Purkinje cell (primary cell): Measurements from ENCODE around the gene ACSL5. TPM values are rescaled to one million over a fixed set of nuclear protein-coding genes. Genes with fewer than 3 reads are reported as not detected.

Experiments used
- polyA plus RNA-seq: library from polyadenylated mRNA; unstranded; fragments of >200 nt; fragmentation: Nextera tagmentation; gene quantifications from 2 replicates; pipeline ENCODE4 v1.2.1, GENCODE V29; 2014

ACSL5 gene, protein sequence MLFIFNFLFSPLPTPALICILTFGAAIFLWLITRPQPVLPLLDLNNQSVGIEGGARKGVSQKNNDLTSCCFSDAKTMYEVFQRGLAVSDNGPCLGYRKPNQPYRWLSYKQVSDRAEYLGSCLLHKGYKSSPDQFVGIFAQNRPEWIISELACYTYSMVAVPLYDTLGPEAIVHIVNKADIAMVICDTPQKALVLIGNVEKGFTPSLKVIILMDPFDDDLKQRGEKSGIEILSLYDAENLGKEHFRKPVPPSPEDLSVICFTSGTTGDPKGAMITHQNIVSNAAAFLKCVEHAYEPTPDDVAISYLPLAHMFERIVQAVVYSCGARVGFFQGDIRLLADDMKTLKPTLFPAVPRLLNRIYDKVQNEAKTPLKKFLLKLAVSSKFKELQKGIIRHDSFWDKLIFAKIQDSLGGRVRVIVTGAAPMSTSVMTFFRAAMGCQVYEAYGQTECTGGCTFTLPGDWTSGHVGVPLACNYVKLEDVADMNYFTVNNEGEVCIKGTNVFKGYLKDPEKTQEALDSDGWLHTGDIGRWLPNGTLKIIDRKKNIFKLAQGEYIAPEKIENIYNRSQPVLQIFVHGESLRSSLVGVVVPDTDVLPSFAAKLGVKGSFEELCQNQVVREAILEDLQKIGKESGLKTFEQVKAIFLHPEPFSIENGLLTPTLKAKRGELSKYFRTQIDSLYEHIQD
- 0.27 TPM in 1 of 2 replicates, not detected in the other for polyA plus RNA-seq

DNA sequence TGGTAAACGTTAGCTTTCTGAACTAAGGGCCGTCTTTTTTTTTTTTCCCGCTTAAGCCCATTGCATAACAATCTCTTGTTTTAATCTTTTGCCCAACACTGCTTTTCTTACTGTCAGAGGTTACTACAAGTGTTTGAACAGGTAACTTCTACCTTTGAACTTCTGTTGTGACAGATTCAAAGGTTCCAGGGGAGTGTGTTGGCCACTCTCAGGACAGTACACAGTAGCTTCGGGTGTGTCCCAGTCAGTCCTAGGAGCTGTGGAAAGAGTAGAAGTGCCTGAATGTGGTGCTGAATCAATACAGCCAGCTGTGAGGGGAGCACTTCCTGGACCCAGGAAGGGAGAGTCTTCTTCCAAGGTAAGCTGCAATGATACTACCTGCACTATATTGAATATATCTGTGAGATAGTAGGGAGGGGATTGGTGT lies at the start of gene ACSL5:
TSS of gene ACSL5 (plus strand) at position 205 of the 427 bp plus-strand sequence. CDS start 20,831 bp downstream, outside the sequence.

DNA sequence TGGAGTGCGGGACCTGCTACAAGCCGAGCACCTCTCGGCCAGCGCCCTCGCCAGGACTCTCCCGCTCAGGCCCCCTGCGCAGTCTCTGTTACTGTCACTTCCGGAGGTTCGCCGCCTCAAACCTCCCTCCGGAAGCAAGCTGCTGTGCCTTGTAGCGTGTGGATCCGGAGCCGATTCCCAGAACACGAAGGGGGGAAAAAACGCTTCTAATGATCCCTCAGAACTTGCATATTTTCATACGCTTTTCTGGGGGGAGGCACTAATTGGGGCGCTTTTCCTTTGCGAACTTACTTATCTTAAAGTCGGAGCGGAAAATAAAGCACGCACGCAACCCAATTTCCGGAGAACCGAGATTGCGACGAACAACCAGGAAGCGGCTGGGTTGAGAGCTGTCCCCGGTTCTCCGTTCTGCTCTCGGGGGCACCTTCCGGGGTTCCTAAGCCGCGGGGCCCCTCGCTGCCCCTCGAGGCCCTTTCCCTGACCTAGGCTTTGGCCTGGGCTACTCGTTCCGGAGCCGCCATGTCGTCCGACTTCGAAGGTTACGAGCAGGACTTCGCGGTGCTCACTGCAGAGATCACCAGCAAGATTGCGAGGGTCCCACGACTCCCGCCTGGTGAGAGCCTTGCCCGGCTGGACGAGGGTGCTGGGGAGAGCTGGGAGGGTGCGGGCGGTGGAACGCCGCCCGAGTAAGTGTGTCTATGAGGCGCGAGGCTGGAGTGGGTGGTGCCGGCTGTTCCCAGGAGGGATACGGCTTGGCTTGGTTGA lies 73.1 kb downstream of the ACSL5 start, which contains the start of the genes VTI1A and ZDHHC6:
TSS of gene VTI1A (plus strand) at position 361 of the 765 bp plus-strand sequence. CDS start at position 520, 159 bp downstream.
TSS of gene ZDHHC6 (minus strand) at position 60 of the 765 bp plus-strand sequence. CDS start 1,478 bp downstream, outside the sequence.

Other genes with a start within 250 kb of the ACSL5 start
- 2.8 and 9.4 TPM in 2 replicates for gene GPAM, start 190.4 kb upstream of the ACSL5 start, polyA plus RNA-seq
- not detected in 2 replicates for gene TECTB, start 90.7 kb upstream of the ACSL5 start, polyA plus RNA-seq
- 33.6 and 38.8 TPM in 2 replicates for gene ZDHHC6, start 72.8 kb downstream of the ACSL5 start, polyA plus RNA-seq
- 13.6 and 18.7 TPM in 2 replicates for gene VTI1A, start 73.1 kb downstream of the ACSL5 start, polyA plus RNA-seq